ENCODE results near the gene TOMM20.
A peak's percentile ranks its signal among the peaks of the same experiment; 100 is the strongest.

DNA sequence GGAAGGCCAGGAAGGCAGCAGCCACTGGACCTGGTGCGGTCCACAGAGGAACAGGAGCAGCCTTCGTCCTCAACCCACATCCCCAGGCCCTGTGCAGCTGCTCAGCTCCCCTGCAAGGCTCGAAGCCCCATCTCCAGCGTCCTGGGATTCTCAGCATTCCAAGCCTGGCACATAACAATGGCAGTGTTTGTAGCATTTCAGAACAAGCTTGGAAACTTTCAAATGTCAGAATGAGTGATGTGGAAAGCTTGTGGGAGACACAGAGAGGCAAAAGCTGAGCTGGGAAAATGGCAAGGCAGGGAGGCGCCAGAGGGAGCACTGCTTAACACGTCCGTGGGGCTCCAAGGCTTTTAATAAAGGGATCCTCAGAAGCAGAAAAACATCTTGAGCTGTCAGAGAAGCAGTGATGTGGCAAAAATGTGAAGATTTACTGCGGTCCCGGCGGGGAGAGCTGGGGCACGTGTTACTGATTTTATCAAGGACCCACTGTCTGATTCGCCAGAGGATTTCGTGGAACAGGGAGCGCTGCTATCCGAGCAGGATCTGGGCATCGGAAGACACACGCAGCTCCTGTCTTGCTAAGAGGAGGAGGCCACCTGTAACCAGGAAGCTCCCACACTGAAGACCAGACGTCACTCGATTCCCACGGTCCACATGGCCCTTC is 38.1 kb downstream of the TOMM20 start:
- TF ChIP-seq, protein P1, sequence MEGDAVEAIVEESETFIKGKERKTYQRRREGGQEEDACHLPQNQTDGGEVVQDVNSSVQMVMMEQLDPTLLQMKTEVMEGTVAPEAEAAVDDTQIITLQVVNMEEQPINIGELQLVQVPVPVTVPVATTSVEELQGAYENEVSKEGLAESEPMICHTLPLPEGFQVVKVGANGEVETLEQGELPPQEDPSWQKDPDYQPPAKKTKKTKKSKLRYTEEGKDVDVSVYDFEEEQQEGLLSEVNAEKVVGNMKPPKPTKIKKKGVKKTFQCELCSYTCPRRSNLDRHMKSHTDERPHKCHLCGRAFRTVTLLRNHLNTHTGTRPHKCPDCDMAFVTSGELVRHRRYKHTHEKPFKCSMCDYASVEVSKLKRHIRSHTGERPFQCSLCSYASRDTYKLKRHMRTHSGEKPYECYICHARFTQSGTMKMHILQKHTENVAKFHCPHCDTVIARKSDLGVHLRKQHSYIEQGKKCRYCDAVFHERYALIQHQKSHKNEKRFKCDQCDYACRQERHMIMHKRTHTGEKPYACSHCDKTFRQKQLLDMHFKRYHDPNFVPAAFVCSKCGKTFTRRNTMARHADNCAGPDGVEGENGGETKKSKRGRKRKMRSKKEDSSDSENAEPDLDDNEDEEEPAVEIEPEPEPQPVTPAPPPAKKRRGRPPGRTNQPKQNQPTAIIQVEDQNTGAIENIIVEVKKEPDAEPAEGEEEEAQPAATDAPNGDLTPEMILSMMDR (conservative IDR thresholded peaks at IDR 0.05; ENCODE audit: low read depth in 2 of 2) = peak in 1 of 2 experiments; percentile 40; a peak in 2 of 4 replicates
- TF ChIP-seq EZH2phosphoT487 (IDR thresholded peaks at IDR 0.05; ENCODE audit: unreplicated experiment) (no peak), POLR2AphosphoS5 (IDR thresholded peaks at IDR 0.05; ENCODE audit: low read depth) (no peak), EZH2 (IDR thresholded peaks at IDR 0.05; ENCODE audit: low read depth, unreplicated experiment) (no peak), STAT1 (IDR thresholded peaks at IDR 0.05; ENCODE audit: unreplicated experiment) (no peak)
- TF ChIP-seq, protein P2, sequence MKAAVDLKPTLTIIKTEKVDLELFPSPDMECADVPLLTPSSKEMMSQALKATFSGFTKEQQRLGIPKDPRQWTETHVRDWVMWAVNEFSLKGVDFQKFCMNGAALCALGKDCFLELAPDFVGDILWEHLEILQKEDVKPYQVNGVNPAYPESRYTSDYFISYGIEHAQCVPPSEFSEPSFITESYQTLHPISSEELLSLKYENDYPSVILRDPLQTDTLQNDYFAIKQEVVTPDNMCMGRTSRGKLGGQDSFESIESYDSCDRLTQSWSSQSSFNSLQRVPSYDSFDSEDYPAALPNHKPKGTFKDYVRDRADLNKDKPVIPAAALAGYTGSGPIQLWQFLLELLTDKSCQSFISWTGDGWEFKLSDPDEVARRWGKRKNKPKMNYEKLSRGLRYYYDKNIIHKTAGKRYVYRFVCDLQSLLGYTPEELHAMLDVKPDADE (IDR thresholded peaks at IDR 0.05) = no peak
